OCI-LY7 (cell line): Measurements from ENCODE around the gene AP5M1. TPM values are rescaled to one million over a fixed set of nuclear protein-coding genes. Genes with fewer than 3 reads are reported as not detected.
"Not testable (repeated sequence)": the region's sequence is repeated elsewhere in the genome, so short reads cannot be mapped to it uniquely, and the experiment has no call there.

ENCODE experiments used
- BruUV-seq: library from RNA; stranded (reverse); fragments of 400-500 nt; replicated peaks from 2 replicates; lab custom pipeline; 2021; lab: Mats Ljungman, UMichigan
- CTCF ChIA-PET: fragments of 300-600 bp; sonication (Branson Sonifier 250); formaldehyde crosslinking; loops from one replicate; lab custom pipeline; 2022; ENCODE audit warnings: antibody characterized with exemption; ENCODE audit not compliant: unreplicated experiment; lab: Charles Lee
- POLR2A ChIA-PET: fragments of 300-600 bp; sonication (Branson Sonifier 250); formaldehyde crosslinking; loops from one replicate; lab custom pipeline; 2022; ENCODE audit warnings: antibody characterized with exemption; lab: Charles Lee
- DNase-seq: peaks from one replicate; pipeline ENCODE4 v3.0.0-alpha.2; 2015; ENCODE audit warnings: low spot score
- H2AFZ ChIP-seq: fragments of 200-600 bp; sonication (generic), shearing (Covaris generic); 2 replicates; pipeline ENCODE4 v1.6.1; 2014; ENCODE audit warnings: mild to moderate bottlenecking, antibody characterized with exemption, low read length, moderate library complexity
- H3K27ac ChIP-seq: fragments of 200-600 bp; sonication (generic); 2 replicates; pipeline ENCODE4 v1.5.1; 2014; ENCODE audit warnings: mixed run types, low read depth, mild to moderate bottlenecking, moderate library complexity, low read length, inconsistent platforms; ENCODE audit not compliant: poor library complexity, severe bottlenecking
- H3K36me3 ChIP-seq: fragments of 200-600 bp; sonication (generic); 2 replicates; pipeline ENCODE4 v1.6.1; 2014; ENCODE audit warnings: mild to moderate bottlenecking, antibody characterized with exemption, low read length, moderate library complexity, mixed read lengths; ENCODE audit not compliant: insufficient read depth
- H3K4me1 ChIP-seq: fragments of 200-600 bp; sonication (generic); 2 replicates; pipeline ENCODE4 v1.5.1; 2014; ENCODE audit warnings: mild to moderate bottlenecking, low read length; ENCODE audit not compliant: insufficient read depth, poor library complexity, severe bottlenecking
- H3K4me2 ChIP-seq: fragments of 200-600 bp; sonication (generic); 2 replicates; pipeline ENCODE4 v1.6.1; 2014; ENCODE audit warnings: mild to moderate bottlenecking, low read length
- H3K4me3 ChIP-seq: fragments of 200-600 bp; sonication (generic); 2 replicates; pipeline ENCODE4 v1.5.1; 2014; ENCODE audit warnings: mild to moderate bottlenecking, low read depth, low read length; ENCODE audit not compliant: poor library complexity, severe bottlenecking
- H3K79me2 ChIP-seq: fragments of 200-600 bp; sonication (generic); 2 replicates; pipeline ENCODE4 v1.6.1; 2016; ENCODE audit warnings: low read depth, mild to moderate bottlenecking, low read length, moderate library complexity, mixed read lengths; ENCODE audit not compliant: insufficient read depth
- H3K9me2 ChIP-seq: fragments of 200-600 bp; sonication (generic); 2 replicates; pipeline ENCODE4 v1.6.1; 2016; ENCODE audit warnings: mild to moderate bottlenecking, low read length, mixed read lengths; ENCODE audit not compliant: insufficient read depth
- H3K9me3 ChIP-seq: fragments of 200-600 bp; sonication (generic); 2 replicates; pipeline ENCODE4 v1.6.1; 2014; ENCODE audit warnings: mild to moderate bottlenecking, mixed run types, low read length, mixed read lengths
- H4K20me1 ChIP-seq: fragments of 200-600 bp; sonication (generic); 2 replicates; pipeline ENCODE4 v1.6.1; 2014; ENCODE audit warnings: mild to moderate bottlenecking, antibody characterized with exemption, low read length, moderate library complexity, mixed read lengths; ENCODE audit not compliant: insufficient read depth
- EZH2phosphoT487 ChIP-seq: fragments of 200-600 bp; sonication (generic); IDR thresholded peaks from 2 replicates; pipeline ENCODE4 v1.6.1; 2018; ENCODE audit warnings: low read depth, borderline replicate concordance, mild to moderate bottlenecking, mixed run types, antibody characterized with exemption, low read length, moderate library complexity, mixed read lengths
- intact Hi-C: fragments of 100-400 bp; cut with micrococcal nuclease; formaldehyde crosslinking; loops from one replicate; pipeline ENCODE4 v1.10.0; 2022; ENCODE audit not compliant: unreplicated experiment
- total RNA-seq, 2 experiments: library from RNA; depleted of rRNA in 1 of 2; stranded (reverse); fragments of >200 nt in 1 of 2; shearing (Covaris generic) in 1 of 2; gene quantifications; 2 replicates each; pipeline ENCODE4 v1.2.3, GENCODE V29; 2014 to 2022
- TF ChIP-seq, protein P1 (sequence below): fragments of 200-600 bp; sonication (generic); conservative IDR thresholded peaks from 2 replicates; pipeline ENCODE4 v1.5.1; 2014; ENCODE audit warnings: mild to moderate bottlenecking, antibody characterized with exemption, low read length, moderate library complexity, mixed read lengths

The AP5M1 gene
- total RNA-seq, 2 experiments from 2014 or later = 13.3 to 50.4 TPM

DNA sequence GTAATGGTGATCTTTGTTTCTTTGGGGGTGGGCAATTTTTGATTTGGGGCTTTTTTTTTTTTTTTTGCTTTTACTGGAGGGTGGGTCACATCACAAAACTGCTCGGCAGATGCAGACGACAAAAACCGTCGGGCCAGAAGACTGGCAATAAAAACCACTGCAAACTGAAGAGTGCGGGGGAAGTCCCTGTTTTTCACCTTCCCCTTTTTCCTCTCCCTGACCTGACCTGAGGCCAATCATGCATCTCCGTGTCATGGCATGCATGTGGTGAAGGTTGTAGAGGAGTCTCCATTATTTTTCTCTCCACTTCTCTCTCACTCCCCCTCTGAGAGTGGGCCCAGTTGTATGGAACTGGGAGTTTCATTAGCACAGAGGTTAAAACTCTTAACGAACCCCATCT, 57.5 kb downstream of the AP5M1 start:
- TF ChIP-seq EZH2phosphoT487 = no peak
- TF ChIP-seq, protein P1, sequence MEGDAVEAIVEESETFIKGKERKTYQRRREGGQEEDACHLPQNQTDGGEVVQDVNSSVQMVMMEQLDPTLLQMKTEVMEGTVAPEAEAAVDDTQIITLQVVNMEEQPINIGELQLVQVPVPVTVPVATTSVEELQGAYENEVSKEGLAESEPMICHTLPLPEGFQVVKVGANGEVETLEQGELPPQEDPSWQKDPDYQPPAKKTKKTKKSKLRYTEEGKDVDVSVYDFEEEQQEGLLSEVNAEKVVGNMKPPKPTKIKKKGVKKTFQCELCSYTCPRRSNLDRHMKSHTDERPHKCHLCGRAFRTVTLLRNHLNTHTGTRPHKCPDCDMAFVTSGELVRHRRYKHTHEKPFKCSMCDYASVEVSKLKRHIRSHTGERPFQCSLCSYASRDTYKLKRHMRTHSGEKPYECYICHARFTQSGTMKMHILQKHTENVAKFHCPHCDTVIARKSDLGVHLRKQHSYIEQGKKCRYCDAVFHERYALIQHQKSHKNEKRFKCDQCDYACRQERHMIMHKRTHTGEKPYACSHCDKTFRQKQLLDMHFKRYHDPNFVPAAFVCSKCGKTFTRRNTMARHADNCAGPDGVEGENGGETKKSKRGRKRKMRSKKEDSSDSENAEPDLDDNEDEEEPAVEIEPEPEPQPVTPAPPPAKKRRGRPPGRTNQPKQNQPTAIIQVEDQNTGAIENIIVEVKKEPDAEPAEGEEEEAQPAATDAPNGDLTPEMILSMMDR = no peak
- no peak overlapping the region for H3K27ac ChIP-seq
- no peaks in the 10 kb centered on the region for H3K36me3 ChIP-seq
- no peaks in the 10 kb centered on the region for H3K9me3 ChIP-seq
- BruUV-seq = no TSS peak
- H2AFZ ChIP-seq = no peak overlapping the region
- H4K20me1 ChIP-seq = no peaks in the 10 kb centered on the region
- H3K4me1 ChIP-seq = no peaks in the 10 kb centered on the region
- ChIA-PET CTCF (no interaction called here), POLR2A (interaction anchor here (0.6 kb wide), 3 partner anchors 10 to 64 kb away, joined by 3 read pairs; no protein-coding TSS in a partner anchor)
- no peaks in the 10 kb centered on the region for H3K79me2 ChIP-seq
- H3K9me2 ChIP-seq = no peaks in the 10 kb centered on the region
- peak; percentile 5 for DNase-seq
- intact Hi-C loops = no loop called here
- no peak overlapping the region for H3K4me3 ChIP-seq
- no peak overlapping the region for H3K4me2 ChIP-seq

DNA sequence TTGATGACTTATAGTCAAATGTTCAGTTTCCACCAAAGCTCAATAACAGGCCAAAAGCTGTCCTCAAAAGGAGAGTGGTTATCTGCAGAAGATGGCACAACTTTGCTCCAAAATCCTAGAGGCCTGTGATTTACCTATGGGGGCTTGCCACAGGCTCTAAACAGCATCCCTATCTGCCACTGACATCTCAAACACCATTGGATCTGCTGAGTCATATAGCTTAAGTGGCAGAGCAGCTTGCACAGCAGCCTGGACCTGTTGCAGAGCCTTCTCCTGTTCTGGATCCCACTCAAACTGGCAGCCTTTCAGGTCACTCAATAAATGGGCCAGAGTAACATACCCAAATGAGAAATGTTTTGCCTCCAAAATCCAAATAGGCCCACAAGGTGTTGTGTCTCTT, 61.1 kb downstream of the AP5M1 start:
- no peak overlapping the region for H3K4me3 ChIP-seq
- H3K9me2 ChIP-seq = no peaks in the 10 kb centered on the region
- no peaks in the 10 kb centered on the region for H3K36me3 ChIP-seq
- H3K4me2 ChIP-seq = no peak overlapping the region
- H3K27ac ChIP-seq = no peak overlapping the region
- H3K9me3 ChIP-seq = no peaks in the 10 kb centered on the region
- POLR2A ChIA-PET = interaction anchor here (1.0 kb wide), 1 partner anchor 604 kb away, joined by 4 read pairs; no protein-coding TSS in a partner anchor
- TF ChIP-seq, protein P1 = no peak
- no peak for TF ChIP-seq EZH2phosphoT487
- DNase-seq = no peak
- H3K79me2 ChIP-seq = no peaks in the 10 kb centered on the region
- H4K20me1 ChIP-seq = no peaks in the 10 kb centered on the region
- CTCF ChIA-PET = no interaction called here
- H3K4me1 ChIP-seq = no peaks in the 10 kb centered on the region
- BruUV-seq = no TSS peak
- no peak overlapping the region for H2AFZ ChIP-seq
- intact Hi-C loops = no loop called here

DNA sequence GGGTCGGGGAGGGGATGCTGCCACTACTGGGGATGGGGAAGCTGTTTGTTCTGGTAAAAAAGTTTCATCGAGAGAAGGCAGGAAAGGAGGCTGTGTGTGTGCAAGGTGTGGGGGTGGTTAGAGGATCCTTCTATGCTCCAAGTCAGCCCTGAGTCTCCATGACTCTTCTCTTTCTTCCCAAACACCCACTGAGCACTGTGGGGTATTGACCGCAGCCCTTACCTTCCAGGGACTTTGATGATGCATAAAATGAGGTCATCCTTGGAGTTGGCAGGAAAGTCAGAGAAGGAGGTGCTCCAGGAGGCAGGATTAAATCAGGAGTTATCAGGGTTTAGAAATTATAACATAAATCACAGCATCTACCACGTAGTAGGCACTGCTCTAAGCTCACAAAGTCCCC, 63.7 kb downstream of the AP5M1 start:
- H3K79me2 ChIP-seq, intact Hi-C loops, H3K36me3 ChIP-seq, DNase-seq, H3K4me2 ChIP-seq, H3K27ac ChIP-seq, H2AFZ ChIP-seq, BruUV-seq, H4K20me1 ChIP-seq, CTCF ChIA-PET, H3K9me2 ChIP-seq, H3K4me3 ChIP-seq, H3K4me1 ChIP-seq, H3K9me3 ChIP-seq: not testable (repeated sequence)
- POLR2A ChIA-PET = interaction anchor here (0.7 kb wide), 1 partner anchor 13 kb away, joined by 3 read pairs; no protein-coding TSS in a partner anchor

GRCh38 chr14:57333726-57334125, 65.0 kb downstream of the AP5M1 start:
- BruUV-seq, POLR2A ChIA-PET: not testable (repeated sequence)

DNA sequence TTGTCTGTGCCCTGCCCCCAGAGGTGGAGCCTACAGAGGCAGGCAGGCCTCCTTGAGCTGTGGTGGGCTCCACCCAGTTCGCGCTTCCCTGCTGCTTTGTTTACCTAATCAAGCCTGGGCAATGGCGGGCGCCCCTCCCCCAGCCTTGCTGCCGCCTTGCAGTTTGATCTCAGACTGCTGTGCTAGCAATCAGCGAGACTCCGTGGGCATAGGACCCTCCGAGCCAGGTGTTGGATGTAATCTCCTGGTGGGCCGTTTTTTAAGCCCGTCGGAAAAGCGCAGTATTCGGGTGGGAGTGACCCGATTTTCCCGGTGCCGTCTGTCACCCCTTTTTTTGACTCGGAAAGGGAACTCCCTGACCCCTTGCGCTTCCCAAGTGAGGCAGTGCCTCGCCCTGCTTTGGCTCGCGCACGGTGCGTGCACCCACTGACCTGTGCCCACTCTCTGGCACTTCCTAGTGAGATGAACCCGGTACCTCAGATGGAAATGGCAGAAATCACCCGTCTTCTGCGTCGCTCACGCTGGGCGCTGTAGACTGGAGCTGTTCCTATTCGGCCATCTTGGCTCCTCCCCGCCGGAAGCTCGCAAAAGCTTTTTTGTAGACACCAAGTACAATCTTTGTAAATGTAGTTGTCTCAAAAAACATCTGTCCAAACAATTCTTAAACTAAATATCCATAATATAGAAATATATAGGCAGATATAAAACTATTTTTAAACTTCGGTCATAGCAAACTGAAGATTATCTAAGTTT, 75.0 kb downstream of the AP5M1 start:
- POLR2A ChIA-PET, H3K4me3 ChIP-seq, DNase-seq, H3K27ac ChIP-seq, H4K20me1 ChIP-seq, H3K36me3 ChIP-seq, H3K4me1 ChIP-seq, H3K9me2 ChIP-seq, H3K9me3 ChIP-seq, H2AFZ ChIP-seq, CTCF ChIA-PET, BruUV-seq, H3K4me2 ChIP-seq, H3K79me2 ChIP-seq, intact Hi-C loops: not testable (repeated sequence)

More at GRCh38 chr14:57333726-57334125, 65.0 kb downstream of the AP5M1 start:
- H3K4me3 ChIP-seq, H3K4me2 ChIP-seq, H3K79me2 ChIP-seq, H3K9me2 ChIP-seq, H3K27ac ChIP-seq, H3K9me3 ChIP-seq, H3K4me1 ChIP-seq, H4K20me1 ChIP-seq, DNase-seq, intact Hi-C loops, CTCF ChIA-PET, H3K36me3 ChIP-seq, H2AFZ ChIP-seq: not testable (repeated sequence)
